ENCODE data around the gene GJA10. TPM values are rescaled to one million over a fixed set of nuclear protein-coding genes. Genes with fewer than 3 reads are reported as not detected.
"Not testable (repeated sequence)": the region's sequence is repeated elsewhere in the genome, so short reads cannot be mapped to it uniquely, and the experiment has no call there.

GJA10 gene
- not detected for total RNA-seq
- long read RNA-seq, donor 1 = 0 reads
- long read RNA-seq, donor 2 = 0 reads

GRCh38 chr6:89894169-89894568 is at the start of gene GJA10:
Gene GJA10, plus strand, starts transcription at chr6:89894469. Its CDS starts 0 bp downstream, at chr6:89894469.
- intact Hi-C loops (cut with DNase I, micrococcal nuclease) = no loop called here
- Histone ChIP-seq H3K9me3 (no peaks in the 10 kb centered on the region), H3K36me3 (ENCODE audit: low read depth) (no peaks in the 10 kb centered on the region), H3K4me1 (ENCODE audit: low read depth) (no peaks in the 10 kb centered on the region), H3K4me3 (no peak within 1 kb of the TSS)
- TF ChIP-seq CTCF (IDR thresholded peaks at IDR 0.05) = no peak
- ATAC-seq = no peak
- DNase-seq = no peak

GRCh38 chr6:89847513-89847912 is 46.8 kb upstream of the GJA10 start:
- intact Hi-C loops (cut with DNase I, micrococcal nuclease); DNase-seq; ATAC-seq; H3K4me3 ChIP-seq; H3K9me3 ChIP-seq; H3K36me3 ChIP-seq (ENCODE audit: low read depth); H3K4me1 ChIP-seq (ENCODE audit: low read depth): not testable (repeated sequence)

GRCh38 chr6:89853068-89853467 is 41.2 kb upstream of the GJA10 start:
- intact Hi-C loops (cut with DNase I, micrococcal nuclease) = no loop called here
- TF ChIP-seq CTCF (IDR thresholded peaks at IDR 0.05) = no peak
- ATAC-seq (no peak), DNase-seq (no peak)
- Histone ChIP-seq H3K4me3 (no peak overlapping the region), H3K4me1 (ENCODE audit: low read depth) (no peaks in the 10 kb centered on the region), H3K36me3 (ENCODE audit: low read depth) (no peaks in the 10 kb centered on the region), H3K9me3 (no peaks in the 10 kb centered on the region)

- no peak for TF ChIP-seq CTCF (IDR thresholded peaks at IDR 0.05)
- no peak for ATAC-seq
- H3K36me3 ChIP-seq (ENCODE audit: low read depth) = no peaks in the 10 kb centered on the region
These were observed 36.2 kb upstream of the GJA10 start for GRCh38 chr6:89858041-89858440.

GRCh38 chr6:89859744-89860143 is 34.5 kb upstream of the GJA10 start:
- Histone ChIP-seq H3K9me3 (no peaks in the 10 kb centered on the region), H3K36me3 (ENCODE audit: low read depth) (no peaks in the 10 kb centered on the region), H3K4me1 (ENCODE audit: low read depth) (no peaks in the 10 kb centered on the region), H3K4me3 (no peak overlapping the region)
- ATAC-seq = no peak
- no peak for TF ChIP-seq CTCF (IDR thresholded peaks at IDR 0.05)
- no peak for DNase-seq
- intact Hi-C loops (cut with DNase I, micrococcal nuclease) = no loop called here

More at GRCh38 chr6:89858041-89858440, 36.2 kb upstream of the GJA10 start:
- no peak overlapping the region for H3K4me3 ChIP-seq
- H3K9me3 ChIP-seq = no peaks in the 10 kb centered on the region
- intact Hi-C loops (cut with DNase I, micrococcal nuclease) = no loop called here
- H3K4me1 ChIP-seq (ENCODE audit: low read depth) = no peaks in the 10 kb centered on the region
- DNase-seq = no peak

- no peaks in the 10 kb centered on the region for H3K9me3 ChIP-seq
These were observed 32.0 kb upstream of the GJA10 start for GRCh38 chr6:89862273-89862672.

More at GRCh38 chr6:89862273-89862672, 32.0 kb upstream of the GJA10 start:
- DNase-seq (no peak), ATAC-seq (no peak)
- Histone ChIP-seq H3K36me3 (ENCODE audit: low read depth) (no peaks in the 10 kb centered on the region), H3K4me3 (no peak overlapping the region), H3K4me1 (ENCODE audit: low read depth) (no peaks in the 10 kb centered on the region)
- intact Hi-C loops (cut with DNase I, micrococcal nuclease) = no loop called here
- no peak for TF ChIP-seq CTCF (IDR thresholded peaks at IDR 0.05)

Measured in mucosa of descending colon (tissue), 3 donors.